ENCODE measurements around the gene NUDT22.

- TF ChIP-seq CTCF (IDR thresholded peaks at IDR 0.05) (no peak), CEBPB (IDR thresholded peaks at IDR 0.05) (no peak), REST (IDR thresholded peaks at IDR 0.05) (no peak)
Measured at GRCh38 chr11:64210301-64211020, 15.6 kb upstream of the NUDT22 start.
